ENCODE results near the gene COPS3.
A peak's percentile ranks its signal among the peaks of the same experiment; 100 is the strongest.

Gene COPS3

GRCh38 chr17:17221329-17221728 is 59.7 kb downstream of the COPS3 start:
- H3K4me3 Mint-ChIP-seq: no peak overlapping the region

GRCh38 chr17:17220529-17220928 is 60.5 kb downstream of the COPS3 start:
- peaks cover 5% of the 10 kb centered on the region for H3K36me3 Mint-ChIP-seq
- H3K9me3 Mint-ChIP-seq (ENCODE audit: low read depth): no peaks in the 10 kb centered on the region
- no peak overlapping the region for H3K27ac Mint-ChIP-seq
- H3K27me3 Mint-ChIP-seq: no peaks in the 10 kb centered on the region
- no peaks in the 10 kb centered on the region for H3K4me1 Mint-ChIP-seq (ENCODE audit: low read depth)
- no peak overlapping the region for H3K4me3 Mint-ChIP-seq

More at GRCh38 chr17:17221329-17221728, 59.7 kb downstream of the COPS3 start:
- H3K9me3 Mint-ChIP-seq (ENCODE audit: low read depth): no peaks in the 10 kb centered on the region
- no peaks in the 10 kb centered on the region for H3K27me3 Mint-ChIP-seq
- H3K27ac Mint-ChIP-seq: no peak overlapping the region
- H3K36me3 Mint-ChIP-seq: peaks cover 5% of the 10 kb centered on the region
- H3K4me1 Mint-ChIP-seq (ENCODE audit: low read depth): no peaks in the 10 kb centered on the region

- no peaks in the 10 kb centered on the region for H3K27me3 Mint-ChIP-seq
- peaks cover 5% of the 10 kb centered on the region for H3K36me3 Mint-ChIP-seq
- H3K27ac Mint-ChIP-seq: peak overlapping the region; percentile 37
- H3K4me1 Mint-ChIP-seq (ENCODE audit: low read depth): no peaks in the 10 kb centered on the region
- no peaks in the 10 kb centered on the region for H3K9me3 Mint-ChIP-seq (ENCODE audit: low read depth)
- H3K4me3 Mint-ChIP-seq: no peak overlapping the region
Observed at GRCh38 chr17:17217995-17218394, 63.1 kb downstream of the COPS3 start.

GRCh38 chr17:17216776-17217175 is 64.3 kb downstream of the COPS3 start:
- peaks cover 5% of the 10 kb centered on the region for H3K36me3 Mint-ChIP-seq

GRCh38 chr17:17216236-17216635 is 64.8 kb downstream of the COPS3 start:
- Mint-ChIP-seq H3K27ac (no peak overlapping the region), H3K9me3 (ENCODE audit: low read depth) (no peaks in the 10 kb centered on the region), H3K36me3 (peaks cover 5% of the 10 kb centered on the region), H3K4me3 (no peak overlapping the region), H3K4me1 (ENCODE audit: low read depth) (no peaks in the 10 kb centered on the region), H3K27me3 (no peaks in the 10 kb centered on the region)

More at GRCh38 chr17:17216776-17217175, 64.3 kb downstream of the COPS3 start:
- Mint-ChIP-seq H3K4me1 (ENCODE audit: low read depth) (no peaks in the 10 kb centered on the region), H3K4me3 (no peak overlapping the region), H3K27ac (no peak overlapping the region), H3K27me3 (no peaks in the 10 kb centered on the region), H3K9me3 (ENCODE audit: low read depth) (no peaks in the 10 kb centered on the region)

GRCh38 chr17:17215575-17215974 is 65.5 kb downstream of the COPS3 start:
- Mint-ChIP-seq H3K4me3 (no peak overlapping the region), H3K27me3 (no peaks in the 10 kb centered on the region), H3K9me3 (ENCODE audit: low read depth) (no peaks in the 10 kb centered on the region), H3K4me1 (ENCODE audit: low read depth) (no peaks in the 10 kb centered on the region), H3K27ac (no peak overlapping the region), H3K36me3 (peaks cover 5% of the 10 kb centered on the region)

GRCh38 chr17:17214646-17215436 is 66.2 kb downstream of the COPS3 start:
- Mint-ChIP-seq H3K4me1 (ENCODE audit: low read depth) (no peaks in the 10 kb centered on the region), H3K27me3 (no peaks in the 10 kb centered on the region), H3K36me3 (peaks cover 5% of the 10 kb centered on the region), H3K9me3 (ENCODE audit: low read depth) (no peaks in the 10 kb centered on the region), H3K27ac (no peak overlapping the region), H3K4me3 (no peak overlapping the region)

GRCh38 chr17:17213775-17214174 is 67.3 kb downstream of the COPS3 start:
- no peak overlapping the region for H3K4me3 Mint-ChIP-seq
- no peak overlapping the region for H3K27ac Mint-ChIP-seq
- peaks cover 5% of the 10 kb centered on the region for H3K36me3 Mint-ChIP-seq
- no peaks in the 10 kb centered on the region for H3K27me3 Mint-ChIP-seq
- no peaks in the 10 kb centered on the region for H3K4me1 Mint-ChIP-seq (ENCODE audit: low read depth)
- no peaks in the 10 kb centered on the region for H3K9me3 Mint-ChIP-seq (ENCODE audit: low read depth)

GRCh38 chr17:17207998-17208397 is 73.0 kb downstream of the COPS3 start:
- Mint-ChIP-seq H3K27me3 (no peaks in the 10 kb centered on the region), H3K27ac (no peak overlapping the region), H3K36me3 (peaks cover 2% of the 10 kb centered on the region), H3K4me3 (no peak overlapping the region), H3K4me1 (ENCODE audit: low read depth) (peaks cover 17% of the 10 kb centered on the region), H3K9me3 (ENCODE audit: low read depth) (no peaks in the 10 kb centered on the region)

GRCh38 chr17:17206913-17207335 is 74.1 kb downstream of the COPS3 start:
- Mint-ChIP-seq H3K27ac (peak overlapping the region; percentile 50), H3K36me3 (peaks cover 2% of the 10 kb centered on the region), H3K27me3 (no peaks in the 10 kb centered on the region), H3K9me3 (ENCODE audit: low read depth) (no peaks in the 10 kb centered on the region), H3K4me1 (ENCODE audit: low read depth) (peaks cover 17% of the 10 kb centered on the region), H3K4me3 (no peak overlapping the region)

- Mint-ChIP-seq H3K27ac (peak within 1 kb of the TSS; percentile 98), H3K9me3 (ENCODE audit: low read depth) (no peaks in the 10 kb centered on the region), H3K4me1 (ENCODE audit: low read depth) (peaks cover 17% of the 10 kb centered on the region), H3K36me3 (peaks cover 2% of the 10 kb centered on the region), H3K4me3 (peak within 1 kb of the TSS; percentile 92), H3K27me3 (no peaks in the 10 kb centered on the region)
Observed at GRCh38 chr17:17206124-17206912, 74.7 kb downstream of the COPS3 start, which contains the start of gene PLD6. Gene PLD6 (minus strand): TSS chr17:17206333. CDS start chr17:17206286, 47 bp downstream.

GRCh38 chr17:17205368-17206123 is 75.5 kb downstream of the COPS3 start:
- H3K27ac Mint-ChIP-seq: peak overlapping the region; percentile 98

GRCh38 chr17:17204635-17205231 is 76.3 kb downstream of the COPS3 start:
- H3K27me3 Mint-ChIP-seq: no peaks in the 10 kb centered on the region
- H3K36me3 Mint-ChIP-seq: peaks cover 2% of the 10 kb centered on the region
- no peaks in the 10 kb centered on the region for H3K9me3 Mint-ChIP-seq (ENCODE audit: low read depth)
- H3K4me1 Mint-ChIP-seq (ENCODE audit: low read depth): peaks cover 17% of the 10 kb centered on the region
- H3K4me3 Mint-ChIP-seq: peak overlapping the region; percentile 92
- H3K27ac Mint-ChIP-seq: peak overlapping the region; percentile 98

More at GRCh38 chr17:17205368-17206123, 75.5 kb downstream of the COPS3 start:
- Mint-ChIP-seq H3K9me3 (ENCODE audit: low read depth) (no peaks in the 10 kb centered on the region), H3K36me3 (peaks cover 2% of the 10 kb centered on the region), H3K4me1 (ENCODE audit: low read depth) (peaks cover 17% of the 10 kb centered on the region), H3K4me3 (peak overlapping the region; percentile 92), H3K27me3 (no peaks in the 10 kb centered on the region)

GRCh38 chr17:17204041-17204591 is 76.9 kb downstream of the COPS3 start:
- peaks cover 17% of the 10 kb centered on the region for H3K4me1 Mint-ChIP-seq (ENCODE audit: low read depth)
- H3K9me3 Mint-ChIP-seq (ENCODE audit: low read depth): no peaks in the 10 kb centered on the region
- peak overlapping the region; percentile 75 for H3K27ac Mint-ChIP-seq
- H3K4me3 Mint-ChIP-seq: peak overlapping the region; percentile 92
- no peaks in the 10 kb centered on the region for H3K27me3 Mint-ChIP-seq
- H3K36me3 Mint-ChIP-seq: peaks cover 2% of the 10 kb centered on the region

All from activated naive CD8-positive, alpha-beta T cell (primary cell).